GM21786 (cell line): ENCODE measurements around the gene GLRA3.

ENCODE experiments used
- ATAC-seq: cut with Tn5 transposase; IDR thresholded peaks from one replicate; pipeline ENCODE4 v1.9.1; 2021; ENCODE audit not compliant: unreplicated experiment

GLRA3 gene

DNA sequence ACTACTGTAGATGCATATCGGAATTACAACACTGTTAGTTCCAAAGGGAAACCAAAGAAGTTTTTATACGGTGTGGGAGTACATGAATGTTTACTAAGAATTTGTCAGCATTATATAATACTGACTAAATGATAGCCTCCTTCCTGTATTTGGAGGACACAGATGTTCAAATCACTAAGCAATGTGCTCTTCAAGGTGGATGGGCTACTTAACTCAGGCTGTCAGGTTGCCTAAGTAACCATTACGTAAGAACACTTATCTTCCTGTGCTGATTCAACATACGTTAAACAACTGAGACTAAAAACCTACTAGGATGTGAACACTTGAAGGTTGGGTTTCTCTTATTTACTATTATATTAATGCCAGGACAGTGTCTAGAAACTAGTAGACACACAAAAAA lies 224.8 kb downstream of the GLRA3 start:
- ATAC-seq, result no peak

- ATAC-seq, result no peak
Measured at GRCh38 chr4:174600391-174600790, 228.7 kb downstream of the GLRA3 start.

- ATAC-seq, result no peak
Measured at GRCh38 chr4:174598800-174599199, 230.2 kb downstream of the GLRA3 start.

GRCh38 chr4:174596513-174596912 lies 232.5 kb downstream of the GLRA3 start:
- no peak for ATAC-seq

GRCh38 chr4:174595141-174595929 lies 233.7 kb downstream of the GLRA3 start:
- no peak for ATAC-seq

GRCh38 chr4:174593701-174594100 lies 235.3 kb downstream of the GLRA3 start:
- ATAC-seq, result no peak

DNA sequence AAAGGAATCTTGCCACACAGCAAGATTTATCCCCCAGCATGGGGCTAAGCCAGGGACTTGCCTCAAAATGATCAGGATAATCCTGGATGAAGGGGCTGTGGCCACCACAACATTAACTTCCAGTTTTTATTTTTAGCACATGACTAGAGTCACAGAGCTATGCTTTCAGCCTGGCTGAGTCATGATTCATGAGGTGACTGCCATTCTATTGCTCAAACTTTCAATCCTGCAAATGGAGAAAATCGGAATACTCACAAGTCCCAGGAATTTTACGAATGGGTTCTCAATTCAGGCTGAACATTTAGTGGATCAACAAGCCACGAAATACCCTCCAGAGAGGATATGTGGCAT lies 236.1 kb downstream of the GLRA3 start:
- ATAC-seq, result no peak

DNA sequence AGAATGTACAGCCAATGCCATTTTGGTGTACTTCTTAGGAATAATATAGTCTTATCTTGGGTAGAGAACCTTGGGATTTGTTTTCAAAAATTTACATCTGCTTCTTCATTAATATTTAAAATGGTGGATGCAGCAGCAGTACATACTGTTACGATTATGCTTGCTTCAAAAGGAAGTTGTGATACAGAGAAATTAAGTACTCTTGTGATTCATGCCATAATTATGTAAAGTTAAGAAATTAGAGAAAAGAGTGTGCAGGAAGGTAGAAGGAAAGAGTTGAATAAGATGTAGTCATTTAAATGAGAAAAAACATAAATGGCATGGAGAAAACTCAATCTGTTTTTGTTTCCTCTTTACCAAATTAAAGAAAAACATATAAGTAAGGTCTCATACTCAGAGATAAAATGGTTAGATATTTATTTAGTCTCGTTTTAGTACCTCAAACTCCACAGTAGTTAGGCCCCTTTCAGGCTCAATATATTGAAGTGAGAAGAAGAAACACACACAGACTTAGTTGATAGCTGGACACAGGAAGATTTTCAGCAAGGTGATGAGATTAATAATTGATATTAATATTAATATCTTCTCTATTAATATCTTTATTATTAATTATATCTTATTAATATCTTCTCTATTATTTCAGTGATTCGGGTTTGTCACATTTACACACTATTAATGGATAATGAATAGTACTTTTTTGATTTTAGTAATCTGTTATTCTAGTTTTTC lies 236.6 kb downstream of the GLRA3 start:
- no peak for ATAC-seq

GRCh38 chr4:174591243-174592021 lies 237.6 kb downstream of the GLRA3 start:
- ATAC-seq, result peak; percentile 80

DNA sequence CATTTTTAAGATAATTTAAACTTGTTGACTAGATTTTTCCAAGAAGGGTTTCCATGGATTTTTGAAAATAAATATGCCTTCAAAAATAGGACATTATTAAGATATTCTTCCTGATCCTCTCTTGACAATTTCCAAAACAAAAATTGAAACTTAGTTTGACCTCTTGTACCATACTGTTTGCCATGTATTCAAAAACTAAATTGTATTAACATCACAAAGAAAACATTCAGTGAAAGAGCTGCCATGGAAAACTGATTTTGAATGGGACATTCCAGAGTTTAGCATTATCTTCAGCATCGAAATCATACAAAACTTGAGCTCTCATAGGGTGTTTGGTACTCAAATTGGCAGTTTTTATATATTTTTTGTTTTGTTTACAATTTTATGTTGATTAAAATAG lies 238.7 kb downstream of the GLRA3 start:
- ATAC-seq, result no peak
